GM12878 (cell line): Measurements from ENCODE around the gene PLXDC1. TPM values are rescaled to one million over a fixed set of nuclear protein-coding genes. Genes with fewer than 3 reads are reported as not detected.
A peak's percentile ranks its signal among the peaks of the same experiment; 100 is the strongest.

Experiments used
- ATAC-seq: fragments of 200-7000 bp; cut with Tn5 transposase; 3 replicates; pipeline ENCODE4 v1.9.1; 2020; ENCODE audit warnings: mild to moderate bottlenecking, moderate library complexity
- BruUV-seq: library from RNA; stranded (reverse); fragments of 400-500 nt; replicated peaks from 2 replicates; lab custom pipeline; 2021; lab: Mats Ljungman, UMichigan
- CTCF ChIA-PET: fragments of 300-600 bp; sonication (Branson Sonifier 250); formaldehyde crosslinking; extraction: SDS; loops from one replicate; lab custom pipeline; 2021; ENCODE audit warnings: inconsistent platforms; lab: Yijun Ruan, JAX
- POLR2A ChIA-PET: fragments of 350-600 bp; formaldehyde crosslinking; extraction: SDS; loops from one replicate; lab custom pipeline; 2021; ENCODE audit warnings: inconsistent platforms; lab: Charles Lee
- RAD21 ChIA-PET: fragments of 300-600 bp; sonication (Branson Sonifier 250); formaldehyde crosslinking; loops from one replicate; lab custom pipeline; 2023; ENCODE audit warnings: antibody characterized with exemption; ENCODE audit not compliant: unreplicated experiment; lab: Charles Lee
- SMC1A ChIA-PET: fragments of 300-600 bp; sonication (Branson Sonifier 250); formaldehyde crosslinking; loops from one replicate; lab custom pipeline; 2023; ENCODE audit not compliant: unreplicated experiment, uncharacterized antibody; lab: Charles Lee
- DNase-seq: peaks from one replicate; pipeline ENCODE4 v3.0.0-alpha.2; 2011; ENCODE audit warnings: low read depth, low spot score
- FAIRE-seq: peaks from 3 replicates; lab custom pipeline; 2011; peaks lifted over from hg19 to GRCh38; lab: Jason Lieb, UNC
- H2AFZ ChIP-seq: 2 replicates; pipeline ENCODE4 v1.6.0; 2011; ENCODE audit warnings: low read depth, low read length, control low read depth; ENCODE audit not compliant: control insufficient read depth
- H3K27ac ChIP-seq: 2 replicates; pipeline ENCODE4 v1.5.1; 2011; ENCODE audit warnings: control low read depth; ENCODE audit not compliant: control insufficient read depth, insufficient read depth
- H3K27me3 ChIP-seq, 2 experiments: replicated peaks in 1 of 2; 2 replicates each; pipeline versions ENCODE4 v1.6.0 to v1.6.1; 2011; ENCODE audit warnings: low read length in 1 of 2; ENCODE audit not compliant: control insufficient read depth in 2 of 2, insufficient read depth in 2 of 2
- H3K36me3 ChIP-seq, 2 experiments: 2 replicates each; pipeline ENCODE4 v1.5.1; 2011; ENCODE audit warnings: low read length in 1 of 2; ENCODE audit not compliant: control insufficient read depth in 2 of 2, insufficient read depth in 2 of 2
- H3K4me1 ChIP-seq: 2 replicates; pipeline ENCODE4 v1.6.1; 2011; ENCODE audit warnings: mild to moderate bottlenecking, low read length, moderate library complexity, mixed read lengths; ENCODE audit not compliant: control insufficient read depth, insufficient read depth
- H3K4me2 ChIP-seq: 2 replicates; pipeline ENCODE4 v1.6.0; 2011; ENCODE audit warnings: control low read depth; ENCODE audit not compliant: control insufficient read depth, insufficient read depth
- H3K4me3 ChIP-seq: fragments of 200-600 bp; sonication (generic); 2 replicates; pipeline ENCODE4 v1.5.1; 2016
- H3K79me2 ChIP-seq: 2 replicates; pipeline ENCODE4 v1.6.0; 2011; ENCODE audit warnings: low read length; ENCODE audit not compliant: control insufficient read depth, insufficient read depth
- H3K9ac ChIP-seq: 2 replicates; pipeline ENCODE4 v1.8.0; 2011; ENCODE audit warnings: low read length, control low read depth, mixed read lengths; ENCODE audit not compliant: control insufficient read depth, insufficient read depth
- H3K9me3 ChIP-seq: replicated peaks from 3 replicates; pipeline ENCODE4 v1.5.1; 2011; ENCODE audit warnings: mild to moderate bottlenecking, low read length; ENCODE audit not compliant: control insufficient read depth, insufficient read depth
- H4K20me1 ChIP-seq: 2 replicates; pipeline ENCODE4 v1.6.0; 2011; ENCODE audit not compliant: control insufficient read depth, insufficient read depth
- BMI1 ChIP-seq: fragments of 450-650 bp; IDR thresholded peaks from 2 replicates; pipeline ENCODE4 v1.6.1; 2016; ENCODE audit warnings: mild to moderate bottlenecking, moderate library complexity, borderline replicate concordance
- CREB1 ChIP-seq: IDR thresholded peaks from 2 replicates; pipeline ENCODE4 v1.6.1; 2012; ENCODE audit warnings: low read depth, mild to moderate bottlenecking, inconsistent platforms
- MTA3 ChIP-seq: IDR thresholded peaks from 2 replicates; pipeline ENCODE4 v1.6.1; 2012; ENCODE audit warnings: low read length, inconsistent platforms, borderline replicate concordance
- NBN ChIP-seq: fragments of 450-650 bp; IDR thresholded peaks from 2 replicates; pipeline ENCODE4 v1.6.1; 2016
- NRF1 ChIP-seq: conservative IDR thresholded peaks from 2 replicates; pipeline ENCODE4 v1.6.1; 2011; ENCODE audit warnings: mild to moderate bottlenecking, low read depth, low read length, improper control_type of control experiment
- POLR2AphosphoS2 ChIP-seq: IDR thresholded peaks from 2 replicates; pipeline ENCODE4 v1.6.1; 2011; ENCODE audit warnings: low read depth, mild to moderate bottlenecking, low read length, improper control_type of control experiment, moderate library complexity
- RAD51 ChIP-seq: fragments of 450-650 bp; IDR thresholded peaks from 2 replicates; pipeline ENCODE4 v1.6.1; 2016; ENCODE audit warnings: moderate library complexity, mild to moderate bottlenecking, inconsistent platforms
- RUNX3 ChIP-seq: IDR thresholded peaks from 2 replicates; pipeline ENCODE4 v1.6.1; 2012; ENCODE audit warnings: low read length, inconsistent platforms
- ZZZ3 ChIP-seq: IDR thresholded peaks from 2 replicates; pipeline ENCODE4 v1.6.1; 2011; ENCODE audit warnings: low read depth; ENCODE audit not compliant: control insufficient read depth, insufficient read length
- WGBS: methylation state at CpG from one replicate; pipeline ENCODE4 v1.1.6; 2016; ENCODE audit warnings: low lambda C conversion rate; ENCODE audit not compliant: insufficient replicate concordance, insufficient coverage; ENCODE audit errors: missing lambda C conversion rate; 5-methylcytosine and 5-hydroxymethylcytosine counted together
- in situ Hi-C: fragments of 300-500 bp; cut with MboI; formaldehyde crosslinking; loops from 9 replicates; pipeline ENCODE4 v1.14.3; 2018; ENCODE audit warnings: mixed read lengths
- intact Hi-C: fragments of 100-400 bp; cut with micrococcal nuclease; formaldehyde crosslinking; loops from one replicate; pipeline ENCODE4 v1.14.2; 2022; ENCODE audit not compliant: unreplicated experiment
- polyA plus RNA-seq, 11 experiments: library from polyadenylated mRNA; depleted of rRNA in 4 of 11; unstranded in 6 of 11; stranded (reverse) in 5 of 11; fragments of >200 nt; fragmentation: Nextera tagmentation in 4 of 11; fragmentation: Illumina TruSeq in 1 of 11; extraction: Ambion mirVana in 4 of 11; extraction: Trizol in 1 of 11; gene quantifications; 1 replicate in 1 of 11; 2 replicates in 10 of 11; pipeline versions ENCODE4 v1.2.1 to v1.2.3, GENCODE V29; 2011 to 2016; ENCODE audit warnings: inconsistent platforms in 2 of 11, missing spikeins in 2 of 11, low read depth in 1 of 11
- total RNA-seq, 4 experiments: library from RNA; depleted of rRNA in 3 of 4; stranded (reverse); fragments of >200 nt in 3 of 4; fragmentation: Illumina TruSeq in 1 of 4; extraction: Trizol in 1 of 4; gene quantifications; 2 replicates each; pipeline versions ENCODE4 v1.2.1 to v1.2.3, GENCODE V29; 2013 to 2021
- TF ChIP-seq, protein P1 (sequence below): IDR thresholded peaks from 2 replicates; pipeline ENCODE4 v1.6.1; 2011; ENCODE audit warnings: low read depth, low read length, improper control_type of control experiment, borderline replicate concordance
- TF ChIP-seq, protein P2 (sequence below): IDR thresholded peaks from 2 replicates; pipeline ENCODE4 v1.6.1; 2011; ENCODE audit warnings: borderline replicate concordance, low read depth, mild to moderate bottlenecking, moderate library complexity, mixed read lengths, low read length; ENCODE audit not compliant: insufficient read depth; ENCODE audit errors: extremely low read length
- TF ChIP-seq, protein P3 (sequence below): IDR thresholded peaks from 2 replicates; pipeline ENCODE4 v1.6.1; 2011; ENCODE audit warnings: mild to moderate bottlenecking, low read depth, low read length, moderate library complexity; ENCODE audit not compliant: insufficient replicate concordance
- TF ChIP-seq, protein P4 (sequence below): fragments of 450-650 bp; formaldehyde crosslinking; IDR thresholded peaks from 2 replicates; pipeline ENCODE4 v1.5.0; 2022; ENCODE audit warnings: mild to moderate bottlenecking, missing genetic modification characterization
- TF ChIP-seq, protein P5 (sequence below): IDR thresholded peaks from 2 replicates; pipeline ENCODE4 v1.6.1; 2012; ENCODE audit warnings: low read depth, low read length, improper control_type of control experiment

The PLXDC1 gene
- total and polyA plus RNA-seq, 10 of the 15 experiments (the other 5 are each of a cell fraction or from before 2014, with no cell fraction given) = 0.03 to 0.30 (median 0.22) TPM; not detected in 7

DNA sequence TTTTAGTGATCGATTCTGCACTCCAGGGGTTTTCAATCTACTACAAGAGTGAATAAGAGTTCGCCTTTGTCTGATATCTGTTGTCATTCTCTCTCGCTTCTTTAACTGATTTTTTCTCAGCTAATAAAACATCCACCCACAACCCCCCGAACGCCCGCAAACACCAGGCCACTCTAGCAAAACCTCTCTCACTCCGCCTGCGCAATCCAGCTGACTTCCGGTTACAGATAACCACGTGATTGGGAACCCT lies 48.3 kb upstream of the PLXDC1 start:
- peaks cover 39% of the 10 kb centered on the region for H3K79me2 ChIP-seq
- H4K20me1 ChIP-seq = peaks cover 5% of the 10 kb centered on the region; the same call in 1 of the 2 replicates
- peak overlapping the region; percentile 100 for H3K27ac ChIP-seq
- H3K4me2 ChIP-seq = peak overlapping the region; percentile 70; the same call in 1 of the 2 replicates
- DNase-seq (peak; percentile 81), ATAC-seq (peak; percentile 65), FAIRE-seq (peak; percentile 84)
- peak overlapping the region; percentile 95 for H3K4me3 ChIP-seq
- H3K36me3 ChIP-seq = peaks cover 15 to 26% of the 10 kb centered on the region in 2 experiments
- WGBS = 0% methylated on average over 10 of the region's 10 CpGs
- peak overlapping the region; percentile 99 for H2AFZ ChIP-seq
- H3K9me3 ChIP-seq = no peaks in the 10 kb centered on the region
- intact Hi-C loops = no loop called here
- POLR2A ChIA-PET = interaction anchor here (0.5 to 1.6 kb wide), 16 partner anchors 9 to 1758 kb away, joined by 3 to 10 read pairs (median 6); partner anchors contain the start of gene MED1
- no peaks in the 10 kb centered on the region for H3K27me3 ChIP-seq
- SMC1A ChIA-PET = interaction anchor here (0.6 to 3.0 kb wide), 5 partner anchors 9 to 47 kb away, joined by 3 to 13 read pairs (median 6); no protein-coding TSS in a partner anchor
- peak overlapping the region; percentile 97 for H3K9ac ChIP-seq
- RAD21 ChIA-PET = interaction anchor here (0.7 to 3.0 kb wide), 11 partner anchors 9 to 440 kb away, joined by 3 to 18 read pairs (median 4); no protein-coding TSS in a partner anchor
- CTCF ChIA-PET = interaction anchor here (0.6 to 2.3 kb wide), 17 partner anchors 10 to 453 kb away, joined by 3 to 18 read pairs (median 5); no protein-coding TSS in a partner anchor
- in situ Hi-C loops = no loop called here
- H3K4me1 ChIP-seq = peaks cover 27% of the 10 kb centered on the region
- no TSS peak for BruUV-seq
- TF ChIP-seq POLR2AphosphoS2 (0 out of 2 replicates have a peak, but pooled peaks have one; percentile 31), ZZZ3 (no peak), MTA3 (0 out of 2 replicates have a peak, but pooled peaks have one; percentile 41), NRF1 (peak; percentile 95), RAD51 (peak; percentile 98), NBN (no peak), BMI1 (no peak), RUNX3 (peak; percentile 61; the same call in 1 of the 2 replicates), CREB1 (no peak)
- TF ChIP-seq, protein P1, sequence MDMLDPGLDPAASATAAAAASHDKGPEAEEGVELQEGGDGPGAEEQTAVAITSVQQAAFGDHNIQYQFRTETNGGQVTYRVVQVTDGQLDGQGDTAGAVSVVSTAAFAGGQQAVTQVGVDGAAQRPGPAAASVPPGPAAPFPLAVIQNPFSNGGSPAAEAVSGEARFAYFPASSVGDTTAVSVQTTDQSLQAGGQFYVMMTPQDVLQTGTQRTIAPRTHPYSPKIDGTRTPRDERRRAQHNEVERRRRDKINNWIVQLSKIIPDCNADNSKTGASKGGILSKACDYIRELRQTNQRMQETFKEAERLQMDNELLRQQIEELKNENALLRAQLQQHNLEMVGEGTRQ = peak; percentile 85
- TF ChIP-seq, protein P2, sequence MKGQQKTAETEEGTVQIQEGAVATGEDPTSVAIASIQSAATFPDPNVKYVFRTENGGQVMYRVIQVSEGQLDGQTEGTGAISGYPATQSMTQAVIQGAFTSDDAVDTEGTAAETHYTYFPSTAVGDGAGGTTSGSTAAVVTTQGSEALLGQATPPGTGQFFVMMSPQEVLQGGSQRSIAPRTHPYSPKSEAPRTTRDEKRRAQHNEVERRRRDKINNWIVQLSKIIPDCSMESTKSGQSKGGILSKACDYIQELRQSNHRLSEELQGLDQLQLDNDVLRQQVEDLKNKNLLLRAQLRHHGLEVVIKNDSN = peak; percentile 84
- TF ChIP-seq, protein P3, sequence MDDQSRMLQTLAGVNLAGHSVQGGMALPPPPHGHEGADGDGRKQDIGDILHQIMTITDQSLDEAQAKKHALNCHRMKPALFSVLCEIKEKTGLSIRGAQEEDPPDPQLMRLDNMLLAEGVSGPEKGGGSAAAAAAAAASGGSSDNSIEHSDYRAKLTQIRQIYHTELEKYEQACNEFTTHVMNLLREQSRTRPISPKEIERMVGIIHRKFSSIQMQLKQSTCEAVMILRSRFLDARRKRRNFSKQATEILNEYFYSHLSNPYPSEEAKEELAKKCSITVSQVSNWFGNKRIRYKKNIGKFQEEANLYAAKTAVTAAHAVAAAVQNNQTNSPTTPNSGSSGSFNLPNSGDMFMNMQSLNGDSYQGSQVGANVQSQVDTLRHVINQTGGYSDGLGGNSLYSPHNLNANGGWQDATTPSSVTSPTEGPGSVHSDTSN = peak; percentile 8
- TF ChIP-seq, protein P4, sequence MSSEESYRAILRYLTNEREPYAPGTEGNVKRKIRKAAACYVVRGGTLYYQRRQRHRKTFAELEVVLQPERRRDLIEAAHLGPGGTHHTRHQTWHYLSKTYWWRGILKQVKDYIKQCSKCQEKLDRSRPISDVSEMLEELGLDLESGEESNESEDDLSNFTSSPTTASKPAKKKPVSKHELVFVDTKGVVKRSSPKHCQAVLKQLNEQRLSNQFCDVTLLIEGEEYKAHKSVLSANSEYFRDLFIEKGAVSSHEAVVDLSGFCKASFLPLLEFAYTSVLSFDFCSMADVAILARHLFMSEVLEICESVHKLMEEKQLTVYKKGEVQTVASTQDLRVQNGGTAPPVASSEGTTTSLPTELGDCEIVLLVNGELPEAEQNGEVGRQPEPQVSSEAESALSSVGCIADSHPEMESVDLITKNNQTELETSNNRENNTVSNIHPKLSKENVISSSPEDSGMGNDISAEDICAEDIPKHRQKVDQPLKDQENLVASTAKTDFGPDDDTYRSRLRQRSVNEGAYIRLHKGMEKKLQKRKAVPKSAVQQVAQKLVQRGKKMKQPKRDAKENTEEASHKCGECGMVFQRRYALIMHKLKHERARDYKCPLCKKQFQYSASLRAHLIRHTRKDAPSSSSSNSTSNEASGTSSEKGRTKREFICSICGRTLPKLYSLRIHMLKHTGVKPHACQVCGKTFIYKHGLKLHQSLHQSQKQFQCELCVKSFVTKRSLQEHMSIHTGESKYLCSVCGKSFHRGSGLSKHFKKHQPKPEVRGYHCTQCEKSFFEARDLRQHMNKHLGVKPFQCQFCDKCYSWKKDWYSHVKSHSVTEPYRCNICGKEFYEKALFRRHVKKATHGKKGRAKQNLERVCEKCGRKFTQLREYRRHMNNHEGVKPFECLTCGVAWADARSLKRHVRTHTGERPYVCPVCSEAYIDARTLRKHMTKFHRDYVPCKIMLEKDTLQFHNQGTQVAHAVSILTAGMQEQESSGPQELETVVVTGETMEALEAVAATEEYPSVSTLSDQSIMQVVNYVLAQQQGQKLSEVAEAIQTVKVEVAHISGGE (CRISPR knock-in tag) = no peak
- TF ChIP-seq, protein P5, sequence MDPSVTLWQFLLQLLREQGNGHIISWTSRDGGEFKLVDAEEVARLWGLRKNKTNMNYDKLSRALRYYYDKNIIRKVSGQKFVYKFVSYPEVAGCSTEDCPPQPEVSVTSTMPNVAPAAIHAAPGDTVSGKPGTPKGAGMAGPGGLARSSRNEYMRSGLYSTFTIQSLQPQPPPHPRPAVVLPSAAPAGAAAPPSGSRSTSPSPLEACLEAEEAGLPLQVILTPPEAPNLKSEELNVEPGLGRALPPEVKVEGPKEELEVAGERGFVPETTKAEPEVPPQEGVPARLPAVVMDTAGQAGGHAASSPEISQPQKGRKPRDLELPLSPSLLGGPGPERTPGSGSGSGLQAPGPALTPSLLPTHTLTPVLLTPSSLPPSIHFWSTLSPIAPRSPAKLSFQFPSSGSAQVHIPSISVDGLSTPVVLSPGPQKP = peak; percentile 85
